OCI-LY3 (cell line): ENCODE data around the gene PRPH.
"Not testable (repeated sequence)": the region's sequence is repeated elsewhere in the genome, so short reads cannot be mapped to it uniquely, and the experiment has no call there.

Source experiments
- H2AFZ ChIP-seq: fragments of 200-600, 300-600 bp; shearing (Covaris generic); 2 replicates; pipeline ENCODE4 v1.6.0; 2014; ENCODE audit warnings: antibody characterized with exemption, low read depth, low read length
- H3K27ac ChIP-seq: fragments of 200-600, 300-600 bp; sonication (generic); 2 replicates; pipeline ENCODE4 v1.5.1; 2014; ENCODE audit warnings: mild to moderate bottlenecking, low read length, moderate library complexity, mixed read lengths
- H3K27me3 ChIP-seq: fragments of 200-600, 300-600 bp; sonication (generic); 2 replicates; pipeline ENCODE4 v1.6.1; 2014; ENCODE audit warnings: low read depth, low read length, mixed read lengths
- H3K36me3 ChIP-seq: fragments of 200-600, 300-600 bp; sonication (generic); replicated peaks from 2 replicates; pipeline ENCODE3; 2014; ENCODE audit warnings: low read depth, low read length, mixed read lengths
- H3K4me1 ChIP-seq: fragments of 300-600, 200-600 bp; sonication (generic); 2 replicates; pipeline ENCODE4 v1.6.1; 2014; ENCODE audit warnings: low read length, mixed read lengths
- H3K4me2 ChIP-seq: fragments of 200-600, 300-600 bp; sonication (generic); 2 replicates; pipeline ENCODE4 v1.6.1; 2014; ENCODE audit warnings: low read length, mixed read lengths
- H3K4me3 ChIP-seq: fragments of 300-600, 200-600 bp; sonication (generic); 2 replicates; pipeline ENCODE4 v1.5.1; 2014; ENCODE audit warnings: antibody characterized with exemption, mild to moderate bottlenecking, low read length, moderate library complexity
- H3K79me2 ChIP-seq: fragments of 300-600, 200-600 bp; shearing (Covaris generic); 2 replicates; pipeline ENCODE4 v1.6.1; 2014; ENCODE audit warnings: mild to moderate bottlenecking, low read length, mixed read lengths
- H3K9ac ChIP-seq: fragments of 300-600, 200-600 bp; shearing (Covaris generic); 2 replicates; pipeline ENCODE4 v1.6.0; 2014; ENCODE audit warnings: mild to moderate bottlenecking, low read length, moderate library complexity
- H3K9me3 ChIP-seq: fragments of 200-600, 300-600 bp; shearing (Covaris generic); 2 replicates; pipeline ENCODE4 v1.6.1; 2014; ENCODE audit warnings: low read length, mixed read lengths; ENCODE audit not compliant: insufficient read depth
- H4K20me1 ChIP-seq: fragments of 200-600, 300-600 bp; sonication (generic); 2 replicates; pipeline ENCODE4 v1.6.1; 2016; ENCODE audit warnings: low read length, mixed read lengths; ENCODE audit not compliant: insufficient read depth
- CTCF ChIP-seq: fragments of 200-600, 300-600 bp; sonication (generic); IDR thresholded peaks from 2 replicates; pipeline ENCODE4 v1.5.1; 2014; ENCODE audit warnings: antibody characterized with exemption, low read length, low read depth
- EZH2phosphoT487 ChIP-seq: fragments of 200-600 bp; shearing (Covaris generic); IDR thresholded peaks from 2 replicates; pipeline ENCODE4 v1.6.1; 2018; ENCODE audit warnings: antibody characterized with exemption, mixed run types, low read depth

The PRPH gene

GRCh38 chr12:49282302-49282701 is 12.6 kb upstream of the PRPH start:
- Histone ChIP-seq H3K4me3 (no peak overlapping the region), H4K20me1 (no peaks in the 10 kb centered on the region), H3K27ac (no peak overlapping the region), H3K4me2 (no peak overlapping the region), H3K9me3 (no peaks in the 10 kb centered on the region), H3K36me3 (no peaks in the 10 kb centered on the region), H2AFZ (no peak overlapping the region), H3K79me2 (no peaks in the 10 kb centered on the region), H3K4me1 (0 out of 2 replicates have a peak, but pooled peaks cover 3% of the 10 kb centered on the region), H3K27me3 (peaks cover 9% of the 10 kb centered on the region), H3K9ac (no peak overlapping the region)
- TF ChIP-seq EZH2phosphoT487 (no peak), CTCF (no peak)

- not testable (repeated sequence) for H3K4me2 ChIP-seq, H2AFZ ChIP-seq, H3K36me3 ChIP-seq, H3K4me1 ChIP-seq, H3K27ac ChIP-seq, H3K9me3 ChIP-seq, H4K20me1 ChIP-seq, H3K4me3 ChIP-seq, H3K9ac ChIP-seq, H3K79me2 ChIP-seq
- peaks cover 14% of the 10 kb centered on the region for H3K27me3 ChIP-seq
Observed at GRCh38 chr12:49282740-49283375, 12.1 kb upstream of the PRPH start.

DNA sequence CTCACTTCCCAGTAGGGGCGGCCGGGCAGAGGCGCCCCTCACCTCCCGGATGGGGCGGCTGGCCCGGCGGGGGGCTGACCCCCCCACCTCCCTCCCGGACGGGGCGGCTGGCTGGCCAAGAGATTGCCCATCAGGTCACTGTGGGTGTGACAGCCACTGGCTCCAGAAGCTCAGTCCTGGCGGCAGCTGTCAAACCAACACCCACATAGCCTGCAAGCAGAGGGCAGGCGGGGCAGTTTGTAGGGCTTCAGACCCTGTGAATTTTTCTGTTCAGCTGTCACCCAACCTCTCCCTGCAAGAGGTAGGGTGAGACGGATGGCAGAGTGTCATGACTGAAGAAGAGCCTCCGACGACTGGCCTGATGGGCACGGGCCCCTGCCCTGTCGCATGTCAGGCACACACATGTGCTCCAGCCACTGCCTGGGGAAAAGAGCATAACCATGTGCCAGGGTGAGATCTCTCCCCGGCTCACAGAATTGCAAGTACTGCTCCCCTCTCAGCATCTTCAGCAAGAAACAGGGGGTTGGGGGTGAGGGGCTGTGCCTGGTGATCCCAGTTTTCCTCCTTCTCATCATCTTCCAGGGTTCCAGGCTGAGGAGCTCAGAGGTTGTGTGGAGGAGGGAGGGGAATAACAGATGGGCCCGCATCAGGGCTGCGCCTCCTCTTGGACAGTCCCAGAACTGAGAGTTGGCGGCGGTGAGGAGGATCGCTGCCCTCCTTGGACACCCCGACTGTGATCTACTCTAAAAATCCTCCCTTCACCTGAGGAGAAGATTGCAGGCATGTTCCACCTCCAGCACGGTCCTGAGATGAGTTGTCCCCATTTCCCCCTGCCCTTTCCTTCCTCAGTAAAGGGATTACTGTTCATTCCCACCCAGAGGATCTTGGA is 11.2 kb upstream of the PRPH start:
- H3K4me3 ChIP-seq = no peak overlapping the region
- no peak overlapping the region for H3K9ac ChIP-seq
- no peak overlapping the region for H3K4me2 ChIP-seq

DNA sequence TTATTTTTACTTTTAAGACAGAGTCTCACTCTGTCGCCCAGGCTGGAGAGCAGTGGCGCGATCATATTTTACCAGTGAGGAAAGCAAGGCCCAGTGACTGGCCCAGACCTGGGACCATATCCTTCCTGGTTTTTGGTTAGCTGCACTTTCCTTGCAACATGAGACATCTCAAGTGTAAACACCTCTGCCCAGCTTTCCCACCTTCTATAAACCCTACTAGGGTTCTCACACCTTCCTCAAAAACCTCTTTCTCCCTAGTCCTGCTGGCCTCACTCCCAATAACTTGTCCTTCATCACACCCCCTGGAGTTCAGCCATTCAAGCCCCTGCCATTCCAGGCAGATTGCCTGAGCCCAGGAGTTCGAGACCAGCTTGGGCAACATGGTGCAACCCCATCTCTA is 10.3 kb upstream of the PRPH start:
- Histone ChIP-seq H3K9me3 (no peaks in the 10 kb centered on the region), H3K36me3 (no peaks in the 10 kb centered on the region), H3K4me2 (no peak overlapping the region), H3K9ac (no peak overlapping the region), H3K79me2 (no peaks in the 10 kb centered on the region), H3K4me1 (0 out of 2 replicates have a peak, but pooled peaks cover 3% of the 10 kb centered on the region), H3K27ac (no peak overlapping the region), H3K27me3 (peaks cover 17% of the 10 kb centered on the region), H2AFZ (no peak overlapping the region), H3K4me3 (no peak overlapping the region), H4K20me1 (no peaks in the 10 kb centered on the region)
- TF ChIP-seq EZH2phosphoT487 = no peak
- TF ChIP-seq CTCF = no peak

More for the DNA sequence above, 11.2 kb upstream of the PRPH start:
- Histone ChIP-seq H3K27ac (no peak overlapping the region), H3K79me2 (no peaks in the 10 kb centered on the region), H3K4me1 (0 out of 2 replicates have a peak, but pooled peaks cover 3% of the 10 kb centered on the region), H3K36me3 (no peaks in the 10 kb centered on the region), H2AFZ (no peak overlapping the region), H3K9me3 (no peaks in the 10 kb centered on the region), H3K27me3 (peaks cover 17% of the 10 kb centered on the region), H4K20me1 (no peaks in the 10 kb centered on the region)
- TF ChIP-seq CTCF (no peak), EZH2phosphoT487 (no peak)
